Heart left ventricle (tissue), 16 donors: Measurements from ENCODE around the gene SDR42E2. TPM values are rescaled to one million over a fixed set of nuclear protein-coding genes. Genes with fewer than 3 reads are reported as not detected.

ENCODE experiments used
- ATAC-seq, 4 donors: fragments of 200-7000 bp; cut with Tn5 transposase; one replicate each; pipeline ENCODE4 v1.9.1; 2020 to 2022; ENCODE audit warnings: moderate library complexity in 4 of 4, mild to moderate bottlenecking in 3 of 4, moderate number of reproducible peaks in 1 of 4
- DNase-seq, 5 donors: peaks; one replicate each; pipeline ENCODE4 v3.0.0-alpha.2; 2020
- H3K27ac ChIP-seq, 12 donors: fragments of 200-600 bp; sonication (generic) in 4 of 12; one replicate each; pipeline versions ENCODE4 v1.5.0 to v1.8.0; 2016 to 2022; ENCODE audit warnings: mild to moderate bottlenecking in 2 of 12
- H3K27me3 ChIP-seq, 9 donors: fragments of 200-600 bp; sonication (generic) in 2 of 9; one replicate each; pipeline versions ENCODE4 v1.5.1 to v1.8.0; 2016 to 2022; ENCODE audit warnings: mild to moderate bottlenecking in 3 of 9
- H3K36me3 ChIP-seq, 9 donors: fragments of 200-600 bp; sonication (generic) in 2 of 9; one replicate each; pipeline versions ENCODE4 v1.5.0 to v1.8.0; 2018 to 2022; ENCODE audit warnings: mild to moderate bottlenecking in 2 of 9
- H3K4me1 ChIP-seq, 12 donors: fragments of 200-600 bp; sonication (generic) in 4 of 12; one replicate each; pipeline versions ENCODE4 v1.5.0 to v1.8.0; 2016 to 2022; ENCODE audit warnings: mild to moderate bottlenecking in 3 of 12
- H3K4me3 ChIP-seq, 12 donors: fragments of 200-600 bp; sonication (generic) in 4 of 12; one replicate each; pipeline versions ENCODE4 v1.5.0 to v1.8.0; 2017 to 2022; ENCODE audit warnings: mild to moderate bottlenecking in 9 of 12, moderate library complexity in 4 of 12
- H3K9me3 ChIP-seq, 12 donors: fragments of 200-600 bp; sonication (generic) in 4 of 12; one replicate each; pipeline versions ENCODE4 v1.5.0 to v1.8.0; 2016 to 2022; ENCODE audit warnings: mild to moderate bottlenecking in 1 of 12
- CTCF ChIP-seq, 12 donors: fragments of 200-600 bp; sonication (generic) in 4 of 12; IDR thresholded peaks; one replicate each; pipeline versions ENCODE4 v1.5.0 to v1.8.0; 2018 to 2022; ENCODE audit warnings: antibody characterized with exemption in 12 of 12, mild to moderate bottlenecking in 5 of 12
- POLR2A ChIP-seq, 2 donors: fragments of 450-650 bp; IDR thresholded peaks; one replicate each; pipeline ENCODE4 v1.6.1; 2017; ENCODE audit warnings: antibody characterized with exemption in 2 of 2, mild to moderate bottlenecking in 2 of 2, moderate library complexity in 2 of 2
- WGBS, 4 donors: extraction: QIAGEN DNeasy Blood & Tissue Kit in 2 of 4; methylation state at CpG; one replicate each; pipeline versions ENCODE4 v1.1.5 to v1.1.7; 2013 to 2018; 5-methylcytosine and 5-hydroxymethylcytosine counted together
- intact Hi-C, 10 donors: fragments of 100-400 bp; cut with DNase I; formaldehyde crosslinking; loops; one replicate each; pipeline versions ENCODE4 v1.11.1 to v1.14.2; 2022
- polyA plus RNA-seq, 2 donors: library from polyadenylated mRNA; stranded (reverse); fragments of 200-250 nt; gene quantifications; one replicate each; pipeline ENCODE4 v1.2.3, GENCODE V29; 2013
- total RNA-seq, 9 donors: library from RNA; depleted of rRNA in 2 of 9; stranded (reverse); fragments of >200 nt in 2 of 9; fragmentation: NEBNext Ultra II Directional in 3 of 9; extraction: Animal tissue kit (Norgen Biotek cat#: 25700) in 3 of 9; gene quantifications; one replicate each; pipeline versions ENCODE4 v1.1.0 to v1.2.4, GENCODE V29; 2016 to 2023
- donor health status: ischemic (EF 13 %, LVEDD 7.1; RV severe dilation, severe dysfunction).
- donor health status: healthy with polysubstance abuse.
- donor health status: DM: no; HTN: yes; CAD: no.
- donor health status: DM: no; HTN: no; CAD: no.
- donor health status: ischemic (EF 25% LVEDD 6.9; RV normal size, moderate dysfunction).
- donor health status: ischemic (EF 25% LVEDD 5.7; RV mildly dilated, moderate dysfunction).
- donor health status: healthy.
- donor health status: DM: yes; HTN: yes; CAD: no.
- donor health status: ischemic (EF 35%, LVEDD 5.7; RV mildly dilated, moderate dysfunction).
- donor health status: nonischemic (EF 11% LVEDD 7.7; RV severe dilation, severe dysfunction).
- donor health status: DM: yes; HTN: yes; CAD: no.
- donor health status: PGD.
- donor health status: ischemic (EF 29% LVEDD 5.4; RV normal size, mild dysfunction).
- donor health status: nonischemic (EF 23%, LVEDD 6.1; RV moderate dilation, normal function).

Gene SDR42E2
- total and polyA plus RNA-seq, 11 donors, result not detected

DNA sequence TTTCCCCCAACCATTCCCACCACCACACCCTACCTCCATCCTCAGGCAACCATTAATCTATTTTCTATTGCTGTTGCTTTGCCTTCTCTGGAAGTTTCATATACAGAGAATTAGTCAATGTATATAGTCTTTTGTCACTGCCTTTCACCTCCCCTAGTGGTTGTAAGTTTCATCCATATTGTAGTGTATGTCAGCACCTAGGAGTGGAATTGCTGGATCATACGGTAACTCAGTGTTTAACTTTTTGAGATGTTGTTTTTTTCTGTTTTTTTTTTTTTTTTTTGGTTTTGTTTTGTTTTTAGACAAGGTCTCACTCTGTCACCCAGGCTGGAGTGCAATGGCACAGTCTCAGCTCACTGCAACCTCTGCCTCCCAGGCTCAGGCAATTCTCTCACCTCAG is 60.7 kb downstream of the SDR42E2 start:
- ATAC-seq (no peak), DNase-seq (no peak)
- WGBS, 4 donors, result 85 to 95% (median 92%) methylated on average over 1 of the region's 1 CpG
- Histone ChIP-seq H3K27me3 (no peaks in the 10 kb centered on the region), H3K4me1 (peaks cover 0 to 32% (median 23%) of the 10 kb centered on the region in 12 donors), H3K27ac (peak overlapping the region in 1 of 12 donors; percentile 56), H3K4me3 (no peak overlapping the region), H3K36me3 (peaks cover 0 to 25% (median 16%) of the 10 kb centered on the region in 9 donors), H3K9me3 (no peaks in the 10 kb centered on the region)
- TF ChIP-seq POLR2A (IDR thresholded peaks at IDR 0.05), result no peak
- no peak for TF ChIP-seq CTCF (IDR thresholded peaks at IDR 0.05)
- intact Hi-C loops, result no loop called here

DNA sequence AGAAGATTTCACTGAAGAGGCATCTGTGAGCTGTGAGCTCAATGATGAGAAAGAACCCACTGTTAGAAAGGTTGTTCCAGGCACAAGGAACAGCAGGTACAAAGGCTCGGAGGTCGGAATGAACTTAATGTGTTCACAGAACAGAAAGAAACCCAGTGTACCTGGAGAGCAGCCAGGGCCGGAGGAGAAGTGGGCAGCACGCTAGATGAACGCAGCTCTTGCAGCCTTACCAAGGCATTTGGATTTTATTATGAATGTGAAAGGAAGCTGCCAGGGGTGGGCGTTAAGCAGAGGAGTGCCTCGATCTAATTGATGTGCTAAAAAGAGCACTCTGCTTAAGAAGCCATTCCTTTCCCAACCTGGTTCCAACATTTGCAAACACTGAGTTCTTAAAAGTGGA is 62.8 kb downstream of the SDR42E2 start:
- H3K27ac ChIP-seq, result peak overlapping the region in 1 of 12 donors; percentile 56
- H3K27me3 ChIP-seq, result no peaks in the 10 kb centered on the region
- no peak overlapping the region for H3K4me3 ChIP-seq
- intact Hi-C loops, result no loop called here
- no peaks in the 10 kb centered on the region for H3K9me3 ChIP-seq
- peaks cover 0 to 46% (median 37%) of the 10 kb centered on the region in 9 donors for H3K36me3 ChIP-seq
- DNase-seq (peak in 2 of 5 donors; percentile 31 to 35), ATAC-seq (no peak)
- peaks cover 0 to 14% (median 5%) of the 10 kb centered on the region in 12 donors for H3K4me1 ChIP-seq
- WGBS, 4 donors, result 51 to 59% (median 56%) methylated on average over 7 of the region's 7 CpGs
- TF ChIP-seq POLR2A (IDR thresholded peaks at IDR 0.05) (no peak), CTCF (IDR thresholded peaks at IDR 0.05) (no peak)

DNA sequence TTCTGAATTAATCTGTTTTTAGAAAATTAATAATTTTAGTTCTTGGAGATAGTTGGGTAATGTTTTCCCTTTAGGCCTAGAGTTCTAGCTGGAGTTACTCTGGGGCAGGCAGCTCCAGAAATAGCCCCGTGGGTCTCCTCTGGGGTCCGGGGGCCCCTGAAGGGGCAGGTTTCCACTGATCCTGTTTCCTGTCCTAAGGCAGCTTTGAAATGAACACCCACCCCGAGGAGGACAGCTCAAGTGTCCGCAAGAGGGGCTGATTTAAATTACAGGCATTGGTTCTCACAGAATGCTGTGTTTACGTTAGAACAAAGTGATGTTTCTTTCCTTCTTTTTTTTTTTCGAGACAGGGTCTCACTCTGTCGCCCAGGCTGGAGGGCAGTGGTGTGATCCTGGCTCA is 67.6 kb downstream of the SDR42E2 start:
- TF ChIP-seq POLR2A (IDR thresholded peaks at IDR 0.05) (no peak), CTCF (IDR thresholded peaks at IDR 0.05) (no peak)
- H3K36me3 ChIP-seq, result peaks cover 0 to 79% (median 57%) of the 10 kb centered on the region in 9 donors

GRCh38 chr16:22232277-22233036 is 70.2 kb downstream of the SDR42E2 start:
- peaks cover 0 to 72% (median 46%) of the 10 kb centered on the region in 9 donors for H3K36me3 ChIP-seq
- ATAC-seq, result peak; percentile 47 to 86 (median 78)

More for the DNA sequence above, 67.6 kb downstream of the SDR42E2 start:
- intact Hi-C loops, result no loop called here
- Histone ChIP-seq H3K4me1 (peaks cover 0 to 11% (median 1%) of the 10 kb centered on the region in 12 donors), H3K9me3 (no peaks in the 10 kb centered on the region), H3K27ac (no peak overlapping the region), H3K27me3 (no peaks in the 10 kb centered on the region), H3K4me3 (no peak overlapping the region)
- ATAC-seq (no peak), DNase-seq (peak in 1 of 5 donors; percentile 3)
- 43 to 55% (median 50%) methylated on average over 7 of the region's 7 CpGs for WGBS, 4 donors

More at GRCh38 chr16:22232277-22233036, 70.2 kb downstream of the SDR42E2 start:
- peak overlapping the region in 7 of 12 donors; percentile 7 to 66 (median 28) for H3K27ac ChIP-seq
- TF ChIP-seq CTCF (IDR thresholded peaks at IDR 0.05) (no peak), POLR2A (IDR thresholded peaks at IDR 0.05) (no peak)
- H3K27me3 ChIP-seq, result no peaks in the 10 kb centered on the region
- DNase-seq, result peak in 2 of 5 donors; percentile 16 to 58
- H3K4me1 ChIP-seq, result peaks cover 0 to 15% (median 1%) of the 10 kb centered on the region in 12 donors
- no peaks in the 10 kb centered on the region for H3K9me3 ChIP-seq
- H3K4me3 ChIP-seq, result no peak overlapping the region
- intact Hi-C loops, result no loop called here
- 58 to 73% (median 62%) methylated on average over 14 of the region's 14 CpGs for WGBS, 4 donors
